Stimulated activated CD8-positive, alpha-beta memory T cell treated with anti-CD3 and anti-CD28 coated beads, Interleukin-2, amount 100 ng/mL, for 1 hour (primary cell): ENCODE measurements around the gene RPAP3.

Experiments used
- DNase-seq, 2 donors: peaks; one replicate each; pipeline ENCODE4 v3.0.0-alpha.2; 2020; ENCODE audit warnings: low read depth in 2 of 2

The RPAP3 gene

GRCh38 chr12:47718531-47718930 is 12.7 kb upstream of the RPAP3 start:
- no peak for DNase-seq

GRCh38 chr12:47717443-47718193 is 11.8 kb upstream of the RPAP3 start:
- DNase-seq = no peak

GRCh38 chr12:47717046-47717442 is 11.2 kb upstream of the RPAP3 start:
- DNase-seq = no peak

- no peak for DNase-seq
Measured at GRCh38 chr12:47715877-47716548, 10.2 kb upstream of the RPAP3 start.

- peak; percentile 59 to 69 for DNase-seq
Measured at GRCh38 chr12:47715393-47715876, 9.6 kb upstream of the RPAP3 start.

- no peak for DNase-seq
Measured at GRCh38 chr12:47714826-47715386, 9.1 kb upstream of the RPAP3 start.

- no peak for DNase-seq
Measured at GRCh38 chr12:47712171-47712570, 6.3 kb upstream of the RPAP3 start.

- DNase-seq = no peak
Measured at GRCh38 chr12:47711448-47711847, 5.6 kb upstream of the RPAP3 start.

GRCh38 chr12:47710278-47710677 is 4.4 kb upstream of the RPAP3 start:
- no peak for DNase-seq

- DNase-seq = no peak
Measured at GRCh38 chr12:47709671-47710070, 3.8 kb upstream of the RPAP3 start.

- no peak for DNase-seq
Measured at GRCh38 chr12:47709237-47709636, 3.4 kb upstream of the RPAP3 start.

- no peak for DNase-seq
Measured at GRCh38 chr12:47707905-47708543, 2.2 kb upstream of the RPAP3 start.

GRCh38 chr12:47707355-47707754 is 1.5 kb upstream of the RPAP3 start:
- DNase-seq = no peak

GRCh38 chr12:47705229-47705565 is 633 bp downstream of the RPAP3 start:
- no peak for DNase-seq

- DNase-seq = no peak
Measured at GRCh38 chr12:47704719-47705118, 1.1 kb downstream of the RPAP3 start.

GRCh38 chr12:47700263-47700662 is 5.6 kb downstream of the RPAP3 start:
- no peak for DNase-seq

- no peak for DNase-seq
Measured at GRCh38 chr12:47698631-47699030, 7.2 kb downstream of the RPAP3 start.

GRCh38 chr12:47698055-47698454 is 7.8 kb downstream of the RPAP3 start:
- DNase-seq = no peak

- DNase-seq = no peak
Measured at GRCh38 chr12:47689215-47689614, 16.6 kb downstream of the RPAP3 start.

- no peak for DNase-seq
Measured at GRCh38 chr12:47687636-47688035, 18.2 kb downstream of the RPAP3 start.

- no peak for DNase-seq
Measured at GRCh38 chr12:47686645-47687240, 19.1 kb downstream of the RPAP3 start.

- DNase-seq = no peak
Measured at GRCh38 chr12:47679785-47680184, 26.0 kb downstream of the RPAP3 start.
